Prostate gland (tissue), 2 donors: ENCODE measurements around the gene CMTM8. TPM values are rescaled to one million over a fixed set of nuclear protein-coding genes. Genes with fewer than 3 reads are reported as not detected.
"Not testable (repeated sequence)": the region's sequence is repeated elsewhere in the genome, so short reads cannot be mapped to it uniquely, and the experiment has no call there.

ENCODE experiments used
- DNase-seq: peaks from one replicate; pipeline ENCODE4 v3.0.0-alpha.2; 2019; ENCODE audit warnings: low spot score
- H3K27ac ChIP-seq, 2 donors: fragments of 200-600 bp; sonication (generic); 2 replicates each; pipeline ENCODE4 v1.5.1; 2017 to 2019
- H3K27me3 ChIP-seq: fragments of 200-600 bp; sonication (generic); replicated peaks from 2 replicates; pipeline ENCODE4 v1.5.1; 2019; ENCODE audit not compliant: insufficient read depth
- H3K36me3 ChIP-seq, 2 donors: fragments of 200-600 bp; sonication (generic); 1 replicate in 1 of 2; 2 replicates in 1 of 2; pipeline versions ENCODE4 v1.5.1 to v1.8.1; 2017 to 2019
- H3K4me1 ChIP-seq: fragments of 200-600 bp; sonication (generic); replicated peaks from 2 replicates; pipeline ENCODE4 v1.5.1; 2019
- H3K4me3 ChIP-seq, 2 donors: fragments of 200-600 bp; sonication (generic); 2 replicates each; pipeline ENCODE4 v1.5.1; 2017 to 2019
- H3K9me3 ChIP-seq: fragments of 200-600 bp; sonication (generic); 2 replicates; pipeline ENCODE4 v1.5.1; 2017
- CTCF ChIP-seq, 4 experiments: fragments of 200-600 bp in 2 of 4; fragments of 450-650 bp in 2 of 4; sonication (generic) in 2 of 4; IDR thresholded peaks; 1 replicate in 3 of 4; 2 replicates in 1 of 4; pipeline ENCODE4 v1.5.1; 2016 to 2019; ENCODE audit warnings: antibody characterized with exemption in 4 of 4, mild to moderate bottlenecking in 2 of 4, moderate library complexity in 2 of 4
- POLR2A ChIP-seq: fragments of 450-650 bp; IDR thresholded peaks from one replicate; pipeline ENCODE4 v1.6.1; 2016; ENCODE audit warnings: antibody characterized with exemption, mild to moderate bottlenecking
- POLR2AphosphoS5 ChIP-seq: sonication (generic); formaldehyde crosslinking; IDR thresholded peaks from one replicate; pipeline ENCODE4 v1.6.1; 2017; ENCODE audit warnings: antibody characterized with exemption
- WGBS: methylation state at CpG from one replicate; pipeline ENCODE4 v1.1.5; 2018; 5-methylcytosine and 5-hydroxymethylcytosine counted together
- intact Hi-C: fragments of 100-400 bp; cut with DNase I; formaldehyde crosslinking; loops from one replicate; pipeline ENCODE4 v1.14.2; 2022
- total RNA-seq, 2 donors: library from RNA; depleted of rRNA; stranded (reverse); fragments of >200 nt; gene quantifications; one replicate each; pipeline ENCODE4 v1.1.0, GENCODE V29; 2016

CMTM8 gene, protein sequence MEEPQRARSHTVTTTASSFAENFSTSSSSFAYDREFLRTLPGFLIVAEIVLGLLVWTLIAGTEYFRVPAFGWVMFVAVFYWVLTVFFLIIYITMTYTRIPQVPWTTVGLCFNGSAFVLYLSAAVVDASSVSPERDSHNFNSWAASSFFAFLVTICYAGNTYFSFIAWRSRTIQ
- total RNA-seq = 10 to 100 TPM; 28.8 to 30.3 TPM

DNA sequence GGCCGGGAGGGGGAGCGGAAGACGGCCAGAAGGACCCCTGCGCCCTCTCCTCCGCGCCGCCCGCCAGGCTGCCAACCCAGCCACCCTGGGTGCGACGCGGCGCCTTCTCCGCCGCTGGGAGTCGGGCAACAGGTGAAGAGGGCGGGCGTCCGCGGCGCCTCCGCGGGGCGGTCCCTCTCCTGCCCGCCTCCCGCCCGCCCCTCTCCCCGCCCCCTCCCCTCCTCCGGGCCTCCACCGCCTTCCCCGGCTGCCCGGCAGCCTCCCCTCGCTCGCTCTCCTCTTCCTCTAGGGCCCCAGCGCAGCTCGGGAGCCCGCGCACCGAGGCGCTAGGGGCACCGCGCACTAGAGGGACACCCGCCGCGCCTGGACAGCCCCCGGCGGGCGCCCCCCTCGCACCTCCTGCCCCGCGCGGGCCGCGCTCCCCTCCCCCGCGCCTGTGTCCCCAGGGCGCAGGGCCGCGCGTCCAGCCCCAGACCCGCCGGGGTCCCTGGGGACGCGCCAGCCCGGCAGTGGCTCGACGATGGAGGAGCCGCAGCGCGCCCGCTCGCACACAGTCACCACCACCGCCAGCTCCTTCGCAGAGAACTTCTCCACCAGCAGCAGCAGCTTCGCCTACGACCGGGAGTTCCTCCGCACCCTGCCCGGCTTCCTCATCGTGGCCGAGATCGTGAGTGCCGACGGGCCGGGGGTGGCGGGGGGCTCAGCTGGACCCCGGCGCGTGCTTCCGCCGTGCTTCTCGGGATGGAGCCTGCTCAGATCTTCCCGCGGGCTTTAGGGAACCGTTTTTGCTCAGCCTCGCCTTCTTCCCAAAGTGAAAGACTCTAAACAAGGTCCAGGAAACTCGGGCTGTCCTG lies at the start of gene CMTM8:
Gene CMTM8, plus strand, starts transcription at position 228 of the 854 bp plus-strand sequence. Its CDS starts 293 bp downstream, at position 521.
- no peaks in the 10 kb centered on the region for H3K9me3 ChIP-seq
- H3K4me3 ChIP-seq = peak within 1 kb of the TSS; percentile 58 to 74
- no peaks in the 10 kb centered on the region for H3K27me3 ChIP-seq
- peak; percentile 60 for DNase-seq
- under 1% methylated on average over 56 of the region's 96 CpGs for WGBS
- TF ChIP-seq CTCF (IDR thresholded peaks at IDR 0.05) (no peak), POLR2A (peak; percentile 55)
- H3K27ac ChIP-seq = peak within 1 kb of the TSS; percentile 61 to 70
- intact Hi-C loops = no loop called here
- H3K36me3 ChIP-seq = no peaks in the 10 kb centered on the region
- H3K4me1 ChIP-seq = no peaks in the 10 kb centered on the region

DNA sequence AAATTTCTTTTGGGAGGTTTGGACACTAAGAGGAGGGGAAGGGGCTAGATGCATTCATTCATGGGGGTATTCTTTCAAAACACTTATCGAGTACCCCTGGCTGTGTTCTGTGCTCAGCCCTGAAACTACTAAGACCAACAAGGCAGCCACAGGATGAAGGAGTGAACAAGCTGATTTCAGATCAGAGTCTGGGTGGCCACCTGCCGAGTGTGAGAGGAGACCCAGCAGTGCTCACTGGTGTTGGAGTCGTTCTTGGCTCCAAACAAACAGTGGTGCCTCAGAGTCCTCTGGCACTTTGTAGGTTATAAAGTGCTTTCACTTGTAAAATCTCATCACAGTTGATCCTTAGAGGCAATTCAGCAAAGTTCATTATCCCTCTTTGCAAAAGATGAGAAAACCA lies 48.8 kb upstream of the CMTM8 start:
- Histone ChIP-seq H3K27ac (no peak overlapping the region), H3K27me3 (no peaks in the 10 kb centered on the region), H3K9me3 (no peaks in the 10 kb centered on the region), H3K4me1 (no peaks in the 10 kb centered on the region), H3K4me3 (no peak overlapping the region), H3K36me3 (no peaks in the 10 kb centered on the region)
- intact Hi-C loops = no loop called here
- no peak for TF ChIP-seq CTCF (IDR thresholded peaks at IDR 0.05)
- TF ChIP-seq POLR2A = no peak
- TF ChIP-seq POLR2AphosphoS5 = no peak
- DNase-seq = no peak
- WGBS = 64% methylated on average over 3 of the region's 3 CpGs

DNA sequence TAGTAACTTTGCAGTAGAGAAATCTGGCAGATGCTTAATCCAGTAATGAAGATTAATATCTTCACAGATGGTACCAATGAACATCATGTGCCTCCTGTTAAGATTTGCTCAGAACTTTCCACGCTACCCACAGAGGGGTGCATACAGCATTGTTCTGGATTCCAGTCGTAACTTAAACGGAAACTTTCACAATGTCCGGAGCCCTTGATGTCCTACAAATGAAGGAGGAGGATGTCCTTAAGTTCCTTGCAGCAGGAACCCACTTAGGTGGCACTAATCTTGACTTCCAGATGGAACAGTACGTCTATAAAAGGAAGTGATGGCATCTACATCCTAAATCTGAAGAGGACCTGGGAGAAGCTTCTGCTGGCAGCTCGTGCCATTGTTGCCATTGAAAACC lies 47.9 kb upstream of the CMTM8 start:
- H3K4me3 ChIP-seq, intact Hi-C loops, H3K27me3 ChIP-seq, H3K27ac ChIP-seq, H3K9me3 ChIP-seq, DNase-seq, H3K4me1 ChIP-seq, H3K36me3 ChIP-seq: not testable (repeated sequence)
- 84% methylated on average over 6 of the region's 6 CpGs for WGBS

GRCh38 chr3:32193101-32193500 lies 45.4 kb upstream of the CMTM8 start:
- DNase-seq = no peak
- intact Hi-C loops = no loop called here
- no peak overlapping the region for H3K27ac ChIP-seq
- no peak overlapping the region for H3K4me3 ChIP-seq
- no peaks in the 10 kb centered on the region for H3K27me3 ChIP-seq
- no peaks in the 10 kb centered on the region for H3K9me3 ChIP-seq
- no peak for TF ChIP-seq POLR2A
- TF ChIP-seq CTCF (IDR thresholded peaks at IDR 0.05) = no peak
- TF ChIP-seq POLR2AphosphoS5 = no peak
- no peaks in the 10 kb centered on the region for H3K4me1 ChIP-seq
- H3K36me3 ChIP-seq = no peaks in the 10 kb centered on the region

DNA sequence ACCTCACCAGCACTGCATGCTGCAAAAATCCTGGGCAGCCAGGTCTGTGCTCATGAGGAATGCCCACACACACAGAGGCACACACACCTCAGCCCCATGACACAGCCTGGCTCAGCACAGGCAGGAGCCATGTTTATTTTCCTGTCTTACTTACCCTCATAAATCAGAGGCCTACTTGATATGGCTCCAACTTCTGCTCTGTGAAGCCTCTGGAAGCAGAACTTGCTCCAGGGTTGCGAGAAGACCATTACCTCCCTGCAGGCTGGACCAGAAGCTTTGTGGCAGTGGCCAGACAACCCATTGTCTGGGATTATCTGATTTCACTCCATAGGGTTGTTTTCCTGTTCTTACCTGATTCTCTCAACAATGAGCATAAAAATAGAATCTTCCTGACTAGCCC lies 43.8 kb upstream of the CMTM8 start:
- Histone ChIP-seq H3K27ac (no peak overlapping the region), H3K9me3 (no peaks in the 10 kb centered on the region), H3K4me3 (no peak overlapping the region), H3K4me1 (no peaks in the 10 kb centered on the region), H3K27me3 (no peaks in the 10 kb centered on the region), H3K36me3 (no peaks in the 10 kb centered on the region)
- 29% methylated on average over 1 of the region's 1 CpG for WGBS
- peak; percentile 50 for DNase-seq
- TF ChIP-seq CTCF (IDR thresholded peaks at IDR 0.05) (no peak), POLR2AphosphoS5 (peak; percentile 65)
- intact Hi-C loops = no loop called here
